Endodermal cell (in vitro differentiated cells): Measurements from ENCODE around the gene APMAP. TPM values are rescaled to one million over a fixed set of nuclear protein-coding genes. Genes with fewer than 3 reads are reported as not detected.
"Not testable (repeated sequence)": the region's sequence is repeated elsewhere in the genome, so short reads cannot be mapped to it uniquely, and the experiment has no call there.

Source experiments
- DNase-seq: peaks from one replicate; pipeline ENCODE4 v3.0.0-alpha.2; 2017
- H3K27ac ChIP-seq: 2 replicates; pipeline ENCODE4 v1.5.1; 2013; ENCODE audit warnings: mild to moderate bottlenecking, low read depth, low read length, moderate library complexity
- H3K27me3 ChIP-seq: 2 replicates; pipeline ENCODE4 v1.6.1; 2013; ENCODE audit warnings: mild to moderate bottlenecking, low read length, moderate library complexity; ENCODE audit not compliant: insufficient read depth, control insufficient read depth, poor library complexity, severe bottlenecking
- H3K36me3 ChIP-seq: 2 replicates; pipeline ENCODE4 v1.7.0; 2013; ENCODE audit warnings: mild to moderate bottlenecking, low read length, moderate library complexity; ENCODE audit not compliant: control insufficient read depth, insufficient read depth
- H3K4me1 ChIP-seq: one replicate; pipeline ENCODE4 v1.7.0; 2013; ENCODE audit warnings: low read length; ENCODE audit not compliant: control insufficient read depth, insufficient read depth
- H3K4me3 ChIP-seq: 2 replicates; pipeline ENCODE4 v1.5.1; 2013; ENCODE audit warnings: mild to moderate bottlenecking, low read length, moderate library complexity
- H3K9ac ChIP-seq: 2 replicates; pipeline ENCODE4 v1.6.1; 2013; ENCODE audit warnings: mild to moderate bottlenecking, low read length, moderate library complexity; ENCODE audit not compliant: poor library complexity, severe bottlenecking; ENCODE audit errors: extremely low read depth
- H3K9me3 ChIP-seq: 2 replicates; pipeline ENCODE4 v1.6.1; 2013; ENCODE audit warnings: mild to moderate bottlenecking, low read length, moderate library complexity; ENCODE audit not compliant: control insufficient read depth
- H3K27ac Mint-ChIP-seq: 2 replicates; pipeline ENCODE4 v1.8.0; 2020; ENCODE audit warnings: mixed read lengths
- H3K27me3 Mint-ChIP-seq: 2 replicates; pipeline ENCODE4 v1.8.0; 2021; ENCODE audit warnings: mild to moderate bottlenecking, mixed read lengths; ENCODE audit not compliant: insufficient read depth
- H3K36me3 Mint-ChIP-seq: 2 replicates; pipeline ENCODE4 v1.8.0; 2020; ENCODE audit warnings: low read depth, mixed read lengths
- H3K4me1 Mint-ChIP-seq: 2 replicates; pipeline ENCODE4 v1.8.0; 2020; ENCODE audit warnings: mixed read lengths
- H3K4me3 Mint-ChIP-seq: 2 replicates; pipeline ENCODE4 v1.8.0; 2020; ENCODE audit warnings: mild to moderate bottlenecking, moderate library complexity, mixed read lengths
- H3K9me3 Mint-ChIP-seq: 2 replicates; pipeline ENCODE4 v1.8.0; 2020; ENCODE audit warnings: mild to moderate bottlenecking, mixed read lengths
- CTCF ChIP-seq: fragments of 200-600 bp; sonication (generic); conservative IDR thresholded peaks from 2 replicates; pipeline ENCODE4 v1.5.0; 2021; ENCODE audit warnings: antibody characterized with exemption, mild to moderate bottlenecking
- WGBS, 2 experiments: methylation state at CpG; one replicate each; pipeline versions ENCODE4 v1.1.5 to v1.1.7; 2013; ENCODE audit warnings: missing lambda C conversion rate in 2 of 2, mixed read lengths in 1 of 2; ENCODE audit not compliant: insufficient coverage in 1 of 2, insufficient read length in 1 of 2; 5-methylcytosine and 5-hydroxymethylcytosine counted together
- total RNA-seq, 2 donors: library from RNA; stranded (reverse); fragmentation: NEBNext Ultra II Directional in 1 of 2; extraction: Animal tissue kit (Norgen Biotek cat#: 25700) in 1 of 2; gene quantifications; 2 replicates in 1 of 2; 3 replicates in 1 of 2; pipeline ENCODE4 v1.2.1, GENCODE V29; 2021

APMAP gene
- total RNA-seq, 2 donors from 2014 or later = 60.2 to 65.6 TPM

DNA sequence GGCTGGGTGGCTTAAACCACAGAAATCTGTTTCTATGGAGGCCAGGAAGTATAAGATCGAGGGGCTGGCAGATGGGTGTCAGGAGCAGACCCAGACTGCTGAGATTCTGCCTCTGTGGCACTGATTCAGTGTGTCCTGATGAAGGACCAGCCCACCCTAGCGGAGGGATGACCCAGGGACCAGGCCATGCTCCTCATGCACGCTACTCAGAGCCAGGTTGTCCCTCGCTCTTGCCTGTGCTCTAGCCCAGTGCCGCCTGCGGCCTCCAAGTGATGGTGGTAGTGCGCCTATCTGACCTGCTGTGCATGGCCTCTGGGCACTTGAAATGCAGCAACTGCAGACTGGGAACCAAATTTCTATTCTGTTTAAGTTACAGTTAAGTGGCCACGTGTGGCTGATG is 13.1 kb upstream of the APMAP start:
- no peaks in the 10 kb centered on the region for H3K36me3 Mint-ChIP-seq
- H3K4me1 Mint-ChIP-seq = no peaks in the 10 kb centered on the region
- Histone ChIP-seq H3K9ac (no peak overlapping the region), H3K9me3 (no peaks in the 10 kb centered on the region), H3K36me3 (no peaks in the 10 kb centered on the region), H3K4me1 (no peaks in the 10 kb centered on the region), H3K4me3 (no peak overlapping the region), H3K27ac (no peak overlapping the region), H3K27me3 (peaks cover 9% of the 10 kb centered on the region)
- H3K4me3 Mint-ChIP-seq = no peak overlapping the region
- peaks cover 7% of the 10 kb centered on the region for H3K27me3 Mint-ChIP-seq
- peak; percentile 41 for DNase-seq
- WGBS, 2 experiments = 88 to 89% methylated on average over 8 of the region's 8 CpGs
- no peak for TF ChIP-seq CTCF
- H3K27ac Mint-ChIP-seq = no peak overlapping the region
- peaks cover 6% of the 10 kb centered on the region for H3K9me3 Mint-ChIP-seq

GRCh38 chr20:25005220-25005619 is 12.7 kb upstream of the APMAP start:
- H3K36me3 Mint-ChIP-seq = no peaks in the 10 kb centered on the region
- peaks cover 6% of the 10 kb centered on the region for H3K9me3 Mint-ChIP-seq
- no peak overlapping the region for H3K4me3 Mint-ChIP-seq
- H3K4me1 ChIP-seq = no peaks in the 10 kb centered on the region
- no peak overlapping the region for H3K9ac ChIP-seq
- TF ChIP-seq CTCF = no peak
- H3K27ac ChIP-seq = no peak overlapping the region
- no peaks in the 10 kb centered on the region for H3K4me1 Mint-ChIP-seq
- DNase-seq = no peak
- peaks cover 13% of the 10 kb centered on the region for H3K27me3 ChIP-seq
- no peaks in the 10 kb centered on the region for H3K36me3 ChIP-seq
- no peak overlapping the region for H3K27ac Mint-ChIP-seq
- peaks cover 10% of the 10 kb centered on the region for H3K27me3 Mint-ChIP-seq
- 75 to 78% methylated on average over 2 of the region's 2 CpGs for WGBS, 2 experiments
- H3K9me3 ChIP-seq = no peaks in the 10 kb centered on the region
- H3K4me3 ChIP-seq = no peak overlapping the region

- no peak overlapping the region for H3K4me3 ChIP-seq
- TF ChIP-seq CTCF = no peak
- H3K9me3 Mint-ChIP-seq = peaks cover 6% of the 10 kb centered on the region
- H3K4me1 ChIP-seq = no peaks in the 10 kb centered on the region
- H3K27ac Mint-ChIP-seq = no peak overlapping the region
- H3K9ac ChIP-seq = no peak overlapping the region
- no peak overlapping the region for H3K4me3 Mint-ChIP-seq
- no peaks in the 10 kb centered on the region for H3K9me3 ChIP-seq
- DNase-seq = no peak
- no peaks in the 10 kb centered on the region for H3K36me3 Mint-ChIP-seq
- H3K27me3 ChIP-seq = peaks cover 36% of the 10 kb centered on the region
- H3K27me3 Mint-ChIP-seq = peaks cover 26% of the 10 kb centered on the region
- no peak overlapping the region for H3K27ac ChIP-seq
- H3K36me3 ChIP-seq = no peaks in the 10 kb centered on the region
- 60% methylated on average over 1 of the region's 1 CpG; no CpG with 5 or more reads in 1 of the 2 experiments for WGBS, 2 experiments
- no peaks in the 10 kb centered on the region for H3K4me1 Mint-ChIP-seq
Observed at GRCh38 chr20:25003002-25003401, 10.5 kb upstream of the APMAP start.

GRCh38 chr20:25001323-25001722 is 8.8 kb upstream of the APMAP start:
- H3K27me3 Mint-ChIP-seq = peaks cover 39% of the 10 kb centered on the region
- 94 to 95% methylated on average over 2 to 4 of the region's 4 CpGs for WGBS, 2 experiments

More at GRCh38 chr20:25001323-25001722, 8.8 kb upstream of the APMAP start:
- H3K27ac Mint-ChIP-seq, H3K27ac ChIP-seq, H3K9ac ChIP-seq, H3K36me3 ChIP-seq, DNase-seq, H3K36me3 Mint-ChIP-seq, H3K9me3 Mint-ChIP-seq, H3K4me3 ChIP-seq, H3K9me3 ChIP-seq, H3K4me1 Mint-ChIP-seq, H3K4me1 ChIP-seq, H3K4me3 Mint-ChIP-seq: not testable (repeated sequence)
- H3K27me3 ChIP-seq = peaks cover 51% of the 10 kb centered on the region
